ENCODE measurements around the gene DGCR8.

Gene DGCR8

DNA sequence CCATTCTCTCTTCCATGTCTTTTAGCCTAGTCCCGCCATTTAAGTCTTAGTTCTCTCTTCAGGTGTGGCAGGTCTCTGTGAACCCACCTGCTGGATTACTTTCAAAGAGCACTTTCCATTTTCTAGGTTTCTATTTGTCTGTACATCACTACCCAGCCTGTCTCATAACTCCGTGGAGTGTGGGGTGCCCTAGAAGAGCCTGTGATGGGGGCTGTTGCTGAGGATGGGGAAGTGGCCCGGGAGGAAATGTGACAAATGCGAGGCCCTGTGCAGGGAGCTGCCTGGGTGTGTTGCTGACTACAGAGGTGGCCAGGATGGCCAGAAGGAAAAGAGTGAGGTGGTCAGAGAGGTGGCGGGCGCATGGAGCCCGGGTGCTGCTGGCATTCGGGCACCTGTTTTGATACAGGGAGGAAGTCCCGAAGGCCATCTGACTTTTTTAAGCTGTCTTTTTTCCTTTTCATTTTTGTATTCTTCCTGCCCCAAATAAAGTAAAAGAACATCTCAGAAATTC, 10.7 kb downstream of the DGCR8 start:
- in situ Hi-C loops (cut with HindIII; ENCODE audit: low sequenced_read_pairs): no loop called here
- no peak overlapping the region for H3K4me3 ChIP-seq (ENCODE audit: low read depth, low read length)
- no peak for DNase-seq (ENCODE audit: low read depth, low spot score)
- TF ChIP-seq CTCF (IDR thresholded peaks at IDR 0.05; ENCODE audit: low read depth, low read length): no peak

DNA sequence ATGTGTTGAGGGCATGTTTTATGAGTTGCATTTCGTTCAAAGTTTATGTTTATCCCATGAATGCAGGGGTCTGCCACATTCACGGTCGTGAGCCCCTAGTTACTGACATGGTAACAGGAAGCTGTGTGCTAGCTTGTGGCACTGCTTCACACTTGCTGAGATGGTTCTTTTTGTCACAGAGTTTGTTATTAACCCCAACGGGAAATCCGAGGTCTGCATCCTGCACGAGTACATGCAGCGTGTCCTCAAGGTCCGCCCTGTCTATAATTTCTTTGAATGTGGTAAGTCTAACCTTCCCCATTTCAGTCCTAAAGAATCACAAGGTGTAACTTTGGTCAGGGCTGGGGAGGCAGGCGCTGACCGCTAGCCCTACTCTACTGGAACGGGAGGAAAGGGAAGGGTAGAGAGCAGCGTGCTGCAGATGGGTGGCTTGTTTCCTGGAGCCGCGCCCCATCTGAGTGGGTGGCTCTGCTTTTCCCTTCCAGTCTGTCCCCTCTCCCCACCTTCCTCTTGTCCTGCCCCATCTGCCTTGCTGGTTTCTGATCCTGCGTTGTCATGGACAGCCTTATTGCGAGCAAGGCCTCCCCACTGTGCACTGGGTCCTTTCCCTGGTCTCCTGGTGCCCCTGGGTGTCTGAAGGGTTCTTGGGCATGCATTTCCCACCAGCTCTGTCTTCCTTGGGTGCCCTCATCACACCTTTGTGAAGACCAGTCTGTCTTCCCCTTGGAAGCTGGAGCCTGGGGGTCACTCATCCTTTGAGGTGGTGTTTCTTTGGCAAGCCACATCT, 11.8 kb downstream of the DGCR8 start:
- DNase-seq (ENCODE audit: low read depth, low spot score): no peak
- TF ChIP-seq CTCF (IDR thresholded peaks at IDR 0.05; ENCODE audit: low read depth, low read length): no peak
- in situ Hi-C loops (cut with HindIII; ENCODE audit: low sequenced_read_pairs): no loop called here
- H3K4me3 ChIP-seq (ENCODE audit: low read depth, low read length): no peak overlapping the region

GRCh38 chr22:20092477-20092854, 12.4 kb downstream of the DGCR8 start:
- no peak for TF ChIP-seq CTCF (IDR thresholded peaks at IDR 0.05; ENCODE audit: low read depth, low read length)
- no peak for DNase-seq (ENCODE audit: low read depth, low spot score)
- in situ Hi-C loops (cut with HindIII; ENCODE audit: low sequenced_read_pairs): no loop called here
- H3K4me3 ChIP-seq (ENCODE audit: low read depth, low read length): no peak overlapping the region

DNA sequence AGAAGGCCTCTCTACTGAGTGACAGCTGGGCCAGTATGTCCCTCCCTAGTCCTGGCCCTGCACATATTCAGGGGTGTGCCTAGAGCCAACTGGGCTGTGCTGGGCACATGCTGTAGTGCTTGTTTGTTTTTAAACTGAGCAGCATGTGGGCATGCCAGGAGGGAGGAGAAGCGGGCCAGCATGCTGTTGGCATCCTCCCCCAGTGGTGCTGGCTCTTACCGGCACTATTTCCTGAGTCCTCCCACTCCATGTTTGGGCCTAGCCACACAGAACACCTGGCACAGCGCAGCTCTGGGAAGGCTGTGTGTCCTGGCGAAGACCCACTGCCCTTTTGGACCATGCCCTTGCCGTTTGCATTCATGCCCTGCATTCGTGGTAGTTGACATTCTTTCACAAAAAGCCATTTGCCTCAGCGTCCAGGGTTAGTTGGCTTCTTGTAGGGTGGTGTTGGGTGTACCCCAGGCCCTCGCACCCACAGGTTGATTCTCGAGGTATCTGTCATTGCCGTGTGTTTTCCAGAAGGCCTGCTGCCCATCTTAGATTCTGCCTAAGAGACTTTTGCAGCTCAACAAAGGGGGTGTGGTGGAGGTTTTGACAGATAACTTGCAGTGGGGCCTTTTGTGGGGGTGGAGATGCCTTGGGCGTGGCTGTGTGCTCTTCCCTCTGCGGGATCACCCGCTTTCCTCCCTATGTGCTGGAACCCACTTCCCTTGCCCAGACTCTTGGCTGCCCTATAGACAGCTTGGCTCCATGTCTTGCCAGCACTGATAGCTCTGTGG, 13.6 kb downstream of the DGCR8 start:
- H3K4me3 ChIP-seq (ENCODE audit: low read depth, low read length): no peak overlapping the region
- no peak for TF ChIP-seq CTCF (IDR thresholded peaks at IDR 0.05; ENCODE audit: low read depth, low read length)
- DNase-seq (ENCODE audit: low read depth, low spot score): no peak
- in situ Hi-C loops (cut with HindIII; ENCODE audit: low sequenced_read_pairs): no loop called here

GRCh38 chr22:20094197-20094807, 14.3 kb downstream of the DGCR8 start:
- in situ Hi-C loops (cut with HindIII; ENCODE audit: low sequenced_read_pairs): no loop called here
- no peak overlapping the region for H3K4me3 ChIP-seq (ENCODE audit: low read depth, low read length)
- TF ChIP-seq CTCF (IDR thresholded peaks at IDR 0.05; ENCODE audit: low read depth, low read length): no peak
- no peak for DNase-seq (ENCODE audit: low read depth, low spot score)

- no peak for TF ChIP-seq CTCF (IDR thresholded peaks at IDR 0.05; ENCODE audit: low read depth, low read length)
- no peak overlapping the region for H3K4me3 ChIP-seq (ENCODE audit: low read depth, low read length)
- in situ Hi-C loops (cut with HindIII; ENCODE audit: low sequenced_read_pairs): no loop called here
- no peak for DNase-seq (ENCODE audit: low read depth, low spot score)
Measured at GRCh38 chr22:20095521-20095920, 15.5 kb downstream of the DGCR8 start.

Measured in astrocyte of the spinal cord (primary cell).